ENCODE data around the gene PHEX.

Gene PHEX

DNA sequence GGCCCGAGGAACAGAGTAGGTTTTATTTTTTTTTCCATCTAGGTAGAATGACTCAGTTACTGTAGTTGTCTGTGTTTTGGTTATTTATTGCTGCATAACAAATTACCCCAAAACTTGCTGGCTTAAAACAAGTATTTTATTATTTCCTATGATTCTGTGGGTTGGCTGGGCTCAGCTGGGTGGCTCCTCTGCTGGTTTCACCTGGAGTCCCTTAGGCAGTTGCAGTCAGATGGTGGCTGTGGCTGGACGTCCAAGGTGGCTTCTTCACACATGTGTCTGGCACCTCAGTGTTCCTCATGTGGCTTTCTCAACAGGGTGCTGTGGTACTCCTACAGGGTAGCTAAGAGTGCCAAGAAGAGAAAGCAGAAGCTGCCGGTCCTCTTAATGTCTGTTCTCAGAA lies 115.8 kb downstream of the PHEX start:
- H3K4me1 ChIP-seq (ENCODE audit: control insufficient read depth, insufficient read depth, low read length) = no peaks in the 10 kb centered on the region
- no peak overlapping the region for H3K9ac ChIP-seq (ENCODE audit: low read depth, low read length)
- H3K9me3 ChIP-seq (ENCODE audit: control insufficient read depth, insufficient read depth, low read length) = no peaks in the 10 kb centered on the region
- H3K36me3 ChIP-seq (ENCODE audit: control insufficient read depth, insufficient read depth, low read length) = no peaks in the 10 kb centered on the region
- no peak overlapping the region for H3K4me3 ChIP-seq (ENCODE audit: low read depth, low read length)
- no peak overlapping the region for H3K27ac ChIP-seq (ENCODE audit: low read depth, low read length)
- H3K27me3 ChIP-seq (ENCODE audit: control insufficient read depth, insufficient read depth, low read length) = peaks cover 3% of the 10 kb centered on the region; the same call in 1 of the 2 replicates

DNA sequence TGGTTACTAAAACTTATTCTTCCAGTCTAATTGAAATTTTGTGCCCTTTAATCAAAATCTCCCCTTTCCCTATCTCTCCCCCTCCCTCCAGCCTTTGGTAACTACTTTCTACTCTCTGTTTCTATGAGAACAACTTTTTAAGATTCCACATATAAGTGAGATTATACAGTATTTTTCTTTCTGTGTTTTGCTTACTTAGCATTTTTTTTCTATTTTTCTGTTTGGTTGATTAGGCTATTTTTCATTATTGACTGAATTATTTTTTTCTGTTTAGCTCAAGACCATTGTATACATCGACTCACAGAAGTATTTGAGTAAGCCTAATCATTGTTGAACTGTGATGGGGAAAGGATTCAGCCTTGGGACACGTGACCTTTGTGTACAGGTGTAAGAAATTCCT lies 116.4 kb downstream of the PHEX start:
- Histone ChIP-seq H3K9me3 (ENCODE audit: control insufficient read depth, insufficient read depth, low read length) (no peaks in the 10 kb centered on the region), H3K27me3 (ENCODE audit: control insufficient read depth, insufficient read depth, low read length) (0 out of 2 replicates have a peak, but pooled peaks cover 3% of the 10 kb centered on the region), H3K4me1 (ENCODE audit: control insufficient read depth, insufficient read depth, low read length) (no peaks in the 10 kb centered on the region), H3K36me3 (ENCODE audit: control insufficient read depth, insufficient read depth, low read length) (no peaks in the 10 kb centered on the region), H3K27ac (ENCODE audit: low read depth, low read length) (no peak overlapping the region), H3K9ac (ENCODE audit: low read depth, low read length) (no peak overlapping the region), H3K4me3 (ENCODE audit: low read depth, low read length) (no peak overlapping the region)

DNA sequence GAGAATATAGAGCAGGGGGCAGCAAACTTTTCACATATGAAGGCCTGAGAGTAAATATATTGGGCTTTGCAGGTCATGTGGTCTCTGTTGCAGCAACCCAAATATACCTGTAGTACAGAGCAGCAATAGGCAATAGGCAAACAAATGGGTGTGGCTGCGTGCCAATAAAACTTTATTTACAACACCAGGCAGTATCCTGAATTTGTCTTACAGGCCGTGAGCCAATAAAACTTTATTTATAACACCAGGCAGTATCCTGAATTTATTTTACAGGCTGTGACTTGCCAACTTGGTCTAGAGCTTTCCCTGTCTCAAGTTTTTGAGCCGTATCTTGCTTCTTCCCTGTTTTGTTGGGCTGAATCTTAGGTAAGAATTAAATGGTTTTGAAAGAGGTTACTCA lies 118.2 kb downstream of the PHEX start:
- H3K27ac ChIP-seq (ENCODE audit: low read depth, low read length) = no peak overlapping the region
- no peak overlapping the region for H3K4me3 ChIP-seq (ENCODE audit: low read depth, low read length)
- no peaks in the 10 kb centered on the region for H3K9me3 ChIP-seq (ENCODE audit: control insufficient read depth, insufficient read depth, low read length)
- no peaks in the 10 kb centered on the region for H3K36me3 ChIP-seq (ENCODE audit: control insufficient read depth, insufficient read depth, low read length)
- no peaks in the 10 kb centered on the region for H3K4me1 ChIP-seq (ENCODE audit: control insufficient read depth, insufficient read depth, low read length)
- 0 out of 2 replicates have a peak, but pooled peaks cover 3% of the 10 kb centered on the region for H3K27me3 ChIP-seq (ENCODE audit: control insufficient read depth, insufficient read depth, low read length)
- H3K9ac ChIP-seq (ENCODE audit: low read depth, low read length) = no peak overlapping the region

DNA sequence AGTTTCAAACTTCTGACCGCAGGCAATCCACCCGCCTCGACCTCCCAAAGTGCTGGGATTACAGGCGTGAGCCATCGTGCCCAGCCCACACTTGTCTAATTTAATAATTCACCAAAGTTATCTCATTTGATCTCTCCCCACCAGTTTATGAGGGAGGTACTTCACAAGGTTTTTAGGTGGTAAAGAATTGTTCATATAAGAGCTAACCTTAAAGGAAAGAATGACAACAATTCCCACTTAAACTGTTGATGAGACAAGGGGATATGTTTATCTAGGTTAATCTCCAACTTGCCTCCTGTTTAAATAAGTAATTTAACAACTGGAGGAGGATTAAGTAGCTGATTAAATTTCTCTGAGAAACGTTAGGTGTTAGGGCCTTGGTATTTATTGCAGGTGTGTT lies 123.0 kb downstream of the PHEX start:
- no peaks in the 10 kb centered on the region for H3K36me3 ChIP-seq (ENCODE audit: control insufficient read depth, insufficient read depth, low read length)
- peaks cover 3% of the 10 kb centered on the region; the same call in 1 of the 2 replicates for H3K4me1 ChIP-seq (ENCODE audit: control insufficient read depth, insufficient read depth, low read length)
- H3K9ac ChIP-seq (ENCODE audit: low read depth, low read length) = no peak overlapping the region
- H3K4me3 ChIP-seq (ENCODE audit: low read depth, low read length) = no peak overlapping the region
- no peaks in the 10 kb centered on the region for H3K9me3 ChIP-seq (ENCODE audit: control insufficient read depth, insufficient read depth, low read length)
- H3K27me3 ChIP-seq (ENCODE audit: control insufficient read depth, insufficient read depth, low read length) = 0 out of 2 replicates have a peak, but pooled peaks cover 3% of the 10 kb centered on the region
- H3K27ac ChIP-seq (ENCODE audit: low read depth, low read length) = no peak overlapping the region

DNA sequence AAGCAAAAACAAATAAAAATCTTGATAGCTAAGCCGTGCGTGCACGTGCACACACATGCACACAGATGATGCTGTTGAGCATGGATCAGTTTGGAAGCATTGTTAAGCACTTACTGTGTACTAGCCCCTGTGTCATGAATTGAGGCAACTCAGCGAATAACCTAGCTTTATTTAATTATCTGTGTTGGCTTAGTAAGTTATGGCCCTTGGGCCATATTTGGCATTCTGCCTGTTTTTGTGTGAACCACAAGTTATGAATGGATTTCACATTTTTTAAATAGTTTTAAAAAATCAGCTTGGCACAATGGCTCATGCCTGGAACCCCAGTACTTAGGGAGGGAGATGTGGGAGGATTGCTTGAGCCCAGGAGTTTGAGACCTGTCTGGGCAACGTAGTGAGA lies 126.9 kb downstream of the PHEX start:
- no peak overlapping the region for H3K9ac ChIP-seq (ENCODE audit: low read depth, low read length)
- H3K27me3 ChIP-seq (ENCODE audit: control insufficient read depth, insufficient read depth, low read length) = no peaks in the 10 kb centered on the region
- H3K27ac ChIP-seq (ENCODE audit: low read depth, low read length) = no peak overlapping the region

DNA sequence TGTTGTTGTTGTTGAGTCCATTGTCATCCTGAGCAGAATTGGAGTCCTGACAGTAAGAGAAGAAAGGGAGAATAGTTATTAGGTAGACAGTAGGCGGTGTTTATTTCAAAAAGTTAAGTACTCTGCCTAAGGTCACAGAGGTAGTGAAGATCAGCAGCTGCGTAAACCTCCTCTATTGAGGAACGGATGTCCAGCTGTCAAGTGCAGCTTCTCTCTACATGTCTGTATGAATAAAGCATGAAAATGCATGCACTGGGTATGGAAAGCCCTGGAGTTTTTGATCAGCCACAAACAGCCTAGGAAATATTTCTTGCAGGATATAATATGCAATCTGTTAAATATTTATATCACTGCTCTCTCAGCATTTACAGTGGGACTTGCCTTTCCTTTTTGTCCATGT lies 131.2 kb downstream of the PHEX start:
- H3K4me1 ChIP-seq (ENCODE audit: control insufficient read depth, insufficient read depth, low read length) = no peaks in the 10 kb centered on the region
- H3K4me3 ChIP-seq (ENCODE audit: low read depth, low read length) = no peak overlapping the region
- H3K9ac ChIP-seq (ENCODE audit: low read depth, low read length) = no peak overlapping the region
- no peaks in the 10 kb centered on the region for H3K9me3 ChIP-seq (ENCODE audit: control insufficient read depth, insufficient read depth, low read length)
- no peaks in the 10 kb centered on the region for H3K36me3 ChIP-seq (ENCODE audit: control insufficient read depth, insufficient read depth, low read length)
- no peaks in the 10 kb centered on the region for H3K27me3 ChIP-seq (ENCODE audit: control insufficient read depth, insufficient read depth, low read length)
- no peak overlapping the region for H3K27ac ChIP-seq (ENCODE audit: low read depth, low read length)

More for the DNA sequence above, 126.9 kb downstream of the PHEX start:
- Histone ChIP-seq H3K4me3 (ENCODE audit: low read depth, low read length) (no peak overlapping the region), H3K4me1 (ENCODE audit: control insufficient read depth, insufficient read depth, low read length) (peaks cover 3% of the 10 kb centered on the region; the same call in 1 of the 2 replicates), H3K9me3 (ENCODE audit: control insufficient read depth, insufficient read depth, low read length) (no peaks in the 10 kb centered on the region), H3K36me3 (ENCODE audit: control insufficient read depth, insufficient read depth, low read length) (no peaks in the 10 kb centered on the region)

DNA sequence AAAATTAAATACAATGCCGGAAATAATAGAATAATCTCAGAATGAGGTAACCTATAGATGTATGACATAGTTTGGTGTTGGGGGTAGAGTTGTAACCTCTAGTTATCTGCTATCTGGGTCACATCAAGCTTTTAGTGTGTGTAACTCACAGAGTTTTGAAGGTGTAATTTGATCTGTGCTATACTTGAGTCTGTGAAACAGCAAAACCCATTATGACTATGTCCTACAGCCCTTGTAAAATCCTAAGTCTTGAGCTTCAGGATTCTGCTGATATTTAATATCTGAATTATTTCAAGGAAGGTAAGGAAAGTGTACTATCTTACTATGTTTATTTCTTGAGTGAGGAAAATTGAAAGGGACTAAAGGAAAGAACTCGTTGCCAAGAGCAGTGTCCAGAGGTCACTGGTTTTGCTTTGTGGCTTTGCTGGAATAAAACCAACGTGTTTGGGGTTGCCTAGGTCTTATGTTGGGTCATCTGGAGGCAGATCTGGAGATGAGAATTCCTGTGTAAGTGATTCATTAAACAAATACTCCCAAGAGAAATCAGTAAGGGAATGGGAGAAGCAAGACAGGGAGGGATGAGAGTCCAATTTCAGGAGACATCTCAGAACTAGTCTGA lies 132.8 kb downstream of the PHEX start:
- no peak overlapping the region for H3K4me3 ChIP-seq (ENCODE audit: low read depth, low read length)
- H3K4me1 ChIP-seq (ENCODE audit: control insufficient read depth, insufficient read depth, low read length) = no peaks in the 10 kb centered on the region
- H3K9me3 ChIP-seq (ENCODE audit: control insufficient read depth, insufficient read depth, low read length) = no peaks in the 10 kb centered on the region
- no peaks in the 10 kb centered on the region for H3K27me3 ChIP-seq (ENCODE audit: control insufficient read depth, insufficient read depth, low read length)
- no peak overlapping the region for H3K9ac ChIP-seq (ENCODE audit: low read depth, low read length)
- H3K36me3 ChIP-seq (ENCODE audit: control insufficient read depth, insufficient read depth, low read length) = no peaks in the 10 kb centered on the region
- H3K27ac ChIP-seq (ENCODE audit: low read depth, low read length) = no peak overlapping the region

DNA sequence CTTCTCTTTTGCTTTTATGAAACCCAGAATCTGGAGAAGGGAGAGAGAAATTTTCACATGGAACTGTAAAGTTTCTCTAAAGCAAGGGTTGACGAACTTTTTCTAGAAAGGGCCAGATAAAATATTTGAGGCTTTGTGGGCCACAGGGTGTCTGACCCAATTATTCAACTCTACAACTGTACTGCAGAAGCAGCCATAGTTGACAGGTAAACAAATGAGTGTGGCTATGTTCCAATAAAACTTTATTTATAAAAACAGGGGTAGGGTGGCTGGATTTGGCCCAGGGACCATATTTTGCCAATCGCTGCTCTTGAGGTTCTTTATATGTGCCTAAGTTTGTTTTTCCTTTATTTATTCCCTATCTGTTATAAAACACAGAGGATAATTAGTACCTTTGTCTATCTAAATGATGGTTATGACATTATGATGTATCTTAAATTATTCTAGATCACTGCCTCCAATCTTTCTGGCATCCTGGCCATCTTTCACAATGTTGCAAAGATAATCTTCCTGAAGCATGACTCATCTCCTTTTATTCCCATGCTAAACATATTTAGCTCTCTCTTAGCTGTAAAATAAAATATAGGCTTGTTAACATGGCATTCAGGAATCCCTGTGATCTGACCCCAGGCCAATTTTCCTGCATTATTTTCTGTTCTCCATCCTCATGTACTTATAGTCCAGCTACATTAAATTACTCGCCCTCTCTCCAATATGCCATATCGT lies 133.8 kb downstream of the PHEX start:
- H3K27ac ChIP-seq (ENCODE audit: low read depth, low read length) = no peak overlapping the region
- no peak overlapping the region for H3K4me3 ChIP-seq (ENCODE audit: low read depth, low read length)
- no peaks in the 10 kb centered on the region for H3K4me1 ChIP-seq (ENCODE audit: control insufficient read depth, insufficient read depth, low read length)
- no peaks in the 10 kb centered on the region for H3K36me3 ChIP-seq (ENCODE audit: control insufficient read depth, insufficient read depth, low read length)
- H3K9ac ChIP-seq (ENCODE audit: low read depth, low read length) = no peak overlapping the region
- no peaks in the 10 kb centered on the region for H3K27me3 ChIP-seq (ENCODE audit: control insufficient read depth, insufficient read depth, low read length)
- H3K9me3 ChIP-seq (ENCODE audit: control insufficient read depth, insufficient read depth, low read length) = no peaks in the 10 kb centered on the region

DNA sequence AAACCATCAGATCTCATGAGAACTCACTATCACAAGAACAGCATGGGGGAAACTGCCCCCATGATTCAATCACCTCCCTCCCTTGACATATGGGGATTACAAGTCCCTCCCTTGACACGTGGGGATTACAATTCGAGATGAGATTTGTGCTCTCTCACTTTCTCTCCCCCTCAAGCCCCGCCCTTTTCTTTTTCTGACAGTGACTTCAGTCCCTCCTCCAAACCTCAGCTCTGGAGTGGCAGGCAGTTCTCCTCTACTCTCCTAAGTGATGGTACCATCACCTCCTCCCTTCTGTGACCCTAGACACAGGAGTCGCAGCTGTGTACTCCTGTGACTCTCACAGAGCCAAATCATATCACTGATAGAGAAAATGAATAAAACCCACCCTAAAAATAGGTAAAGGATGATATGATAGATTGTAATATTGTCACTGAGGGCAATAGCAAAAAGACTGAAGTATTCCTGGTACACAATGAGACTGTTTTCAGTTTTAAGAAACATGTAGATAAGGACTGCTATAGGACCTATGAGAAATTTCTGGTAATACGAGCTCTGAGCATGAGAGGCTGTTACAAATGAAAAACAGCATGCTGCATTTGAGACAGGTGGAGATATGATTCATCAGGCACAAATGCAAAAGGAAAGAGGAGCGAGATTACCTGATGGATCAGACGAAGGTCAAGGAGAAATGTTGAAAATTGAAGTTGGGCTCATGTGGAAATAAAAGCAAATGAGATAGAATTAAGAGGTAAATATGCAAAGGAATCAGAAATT lies 139.3 kb downstream of the PHEX start:
- Histone ChIP-seq H3K27ac (ENCODE audit: low read depth, low read length) (no peak overlapping the region), H3K9ac (ENCODE audit: low read depth, low read length) (no peak overlapping the region), H3K27me3 (ENCODE audit: control insufficient read depth, insufficient read depth, low read length) (no peaks in the 10 kb centered on the region; the same call in 1 of the 2 replicates), H3K4me1 (ENCODE audit: control insufficient read depth, insufficient read depth, low read length) (no peaks in the 10 kb centered on the region), H3K4me3 (ENCODE audit: low read depth, low read length) (no peak overlapping the region), H3K9me3 (ENCODE audit: control insufficient read depth, insufficient read depth, low read length) (no peaks in the 10 kb centered on the region), H3K36me3 (ENCODE audit: control insufficient read depth, insufficient read depth, low read length) (no peaks in the 10 kb centered on the region)

DNA sequence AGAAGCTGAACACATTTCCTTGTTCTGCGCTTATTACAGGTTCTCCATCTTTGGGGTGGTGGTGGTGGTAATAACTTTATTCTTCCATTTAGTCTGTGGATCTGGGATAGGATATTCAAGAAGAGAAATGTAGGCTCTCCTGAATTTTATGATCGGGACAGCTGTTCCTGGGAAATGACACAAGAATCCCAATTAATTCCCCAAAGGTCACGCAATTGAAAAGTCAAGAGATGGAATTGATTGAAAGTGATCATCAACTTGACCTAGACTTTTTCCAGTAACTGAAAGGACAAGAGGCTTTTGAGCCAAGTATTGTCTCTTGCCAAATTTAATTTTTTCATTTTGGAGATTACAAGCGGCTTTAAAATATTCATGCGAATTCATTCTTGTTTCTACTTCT lies 141.8 kb downstream of the PHEX start:
- Histone ChIP-seq H3K9ac (ENCODE audit: low read depth, low read length) (no peak overlapping the region), H3K36me3 (ENCODE audit: control insufficient read depth, insufficient read depth, low read length) (no peaks in the 10 kb centered on the region), H3K4me1 (ENCODE audit: control insufficient read depth, insufficient read depth, low read length) (no peaks in the 10 kb centered on the region), H3K9me3 (ENCODE audit: control insufficient read depth, insufficient read depth, low read length) (no peaks in the 10 kb centered on the region), H3K27me3 (ENCODE audit: control insufficient read depth, insufficient read depth, low read length) (no peaks in the 10 kb centered on the region; the same call in 1 of the 2 replicates), H3K4me3 (ENCODE audit: low read depth, low read length) (no peak overlapping the region), H3K27ac (ENCODE audit: low read depth, low read length) (no peak overlapping the region)
